Tibial artery (tissue), 4 donors: ENCODE measurements around the gene REXO1.
A peak's percentile ranks its signal among the peaks of the same experiment; 100 is the strongest.
"Not testable (repeated sequence)": the region's sequence is repeated elsewhere in the genome, so short reads cannot be mapped to it uniquely, and the experiment has no call there.

Experiments
- DNase-seq, 2 donors: peaks; one replicate each; pipeline ENCODE4 v3.0.0-alpha.2; 2019
- H3K27ac ChIP-seq, 2 donors: fragments of 200-600 bp; sonication (generic) in 1 of 2; 1 replicate in 1 of 2; 2 replicates in 1 of 2; pipeline ENCODE4 v1.5.1; 2018 to 2019; ENCODE audit warnings: mild to moderate bottlenecking in 1 of 2
- H3K27me3 ChIP-seq, 2 donors: fragments of 200-600 bp; sonication (generic) in 1 of 2; one replicate each; pipeline versions ENCODE4 v1.5.1 to v1.6.0; 2016 to 2019
- H3K36me3 ChIP-seq, 3 donors: fragments of 200-600 bp; sonication (generic) in 2 of 3; one replicate each; pipeline ENCODE4 v1.5.1; 2016 to 2019; ENCODE audit warnings: mild to moderate bottlenecking in 2 of 3
- H3K4me1 ChIP-seq, 4 donors: fragments of 200-600 bp; sonication (generic) in 2 of 4; 1 replicate in 3 of 4; 2 replicates in 1 of 4; pipeline ENCODE4 v1.5.1; 2016 to 2019
- H3K4me3 ChIP-seq, 2 donors: fragments of 200-600 bp; sonication (generic) in 1 of 2; 1 replicate in 1 of 2; 2 replicates in 1 of 2; pipeline ENCODE4 v1.5.1; 2018 to 2019; ENCODE audit warnings: mild to moderate bottlenecking in 2 of 2
- H3K9me3 ChIP-seq, 3 donors: fragments of 200-600 bp; sonication (generic) in 1 of 3; one replicate each; pipeline ENCODE4 v1.5.1; 2016 to 2019
- intact Hi-C: fragments of 100-400 bp; cut with DNase I; formaldehyde crosslinking; loops from one replicate; pipeline ENCODE4 v1.15.0; 2023; ENCODE audit warnings: low total_unique reads
- TF ChIP-seq, protein P1 (sequence below), 2 experiments: fragments of 200-600 bp in 1 of 2; fragments of 450-650 bp in 1 of 2; IDR thresholded peaks; one replicate each; pipeline ENCODE4 v1.5.1; 2017 to 2019; ENCODE audit warnings: antibody characterized with exemption in 2 of 2, mild to moderate bottlenecking in 1 of 2, moderate library complexity in 1 of 2

REXO1 gene

DNA sequence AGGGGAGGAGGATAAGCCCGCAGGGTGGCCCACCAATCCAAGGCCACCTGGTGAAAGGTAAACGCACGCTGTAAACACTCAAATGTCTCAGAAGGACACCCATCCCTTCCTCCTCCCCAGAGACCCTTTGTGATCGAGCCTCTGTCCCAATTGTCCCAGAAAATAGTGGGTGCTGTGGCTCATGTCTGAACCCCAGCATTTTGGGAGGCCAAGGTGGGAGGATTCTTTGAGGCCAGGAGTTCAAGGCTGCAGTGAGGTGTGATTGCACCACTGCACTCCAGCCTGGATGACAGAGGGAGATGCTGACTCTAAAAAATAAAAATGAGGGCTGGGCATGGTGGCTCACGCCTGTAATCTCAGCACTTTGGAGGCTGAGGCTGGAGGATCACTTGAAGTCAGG, 40.1 kb upstream of the REXO1 start:
- Histone ChIP-seq H3K4me3 (no peak overlapping the region), H3K36me3 (no peaks in the 10 kb centered on the region), H3K27ac (no peak overlapping the region), H3K4me1 (peaks cover 0 to 21% (median 15%) of the 10 kb centered on the region in 4 donors), H3K27me3 (no peaks in the 10 kb centered on the region), H3K9me3 (no peaks in the 10 kb centered on the region)
- intact Hi-C loops, result no loop called here
- DNase-seq, result no peak
- TF ChIP-seq, protein P1, sequence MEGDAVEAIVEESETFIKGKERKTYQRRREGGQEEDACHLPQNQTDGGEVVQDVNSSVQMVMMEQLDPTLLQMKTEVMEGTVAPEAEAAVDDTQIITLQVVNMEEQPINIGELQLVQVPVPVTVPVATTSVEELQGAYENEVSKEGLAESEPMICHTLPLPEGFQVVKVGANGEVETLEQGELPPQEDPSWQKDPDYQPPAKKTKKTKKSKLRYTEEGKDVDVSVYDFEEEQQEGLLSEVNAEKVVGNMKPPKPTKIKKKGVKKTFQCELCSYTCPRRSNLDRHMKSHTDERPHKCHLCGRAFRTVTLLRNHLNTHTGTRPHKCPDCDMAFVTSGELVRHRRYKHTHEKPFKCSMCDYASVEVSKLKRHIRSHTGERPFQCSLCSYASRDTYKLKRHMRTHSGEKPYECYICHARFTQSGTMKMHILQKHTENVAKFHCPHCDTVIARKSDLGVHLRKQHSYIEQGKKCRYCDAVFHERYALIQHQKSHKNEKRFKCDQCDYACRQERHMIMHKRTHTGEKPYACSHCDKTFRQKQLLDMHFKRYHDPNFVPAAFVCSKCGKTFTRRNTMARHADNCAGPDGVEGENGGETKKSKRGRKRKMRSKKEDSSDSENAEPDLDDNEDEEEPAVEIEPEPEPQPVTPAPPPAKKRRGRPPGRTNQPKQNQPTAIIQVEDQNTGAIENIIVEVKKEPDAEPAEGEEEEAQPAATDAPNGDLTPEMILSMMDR (IDR thresholded peaks at IDR 0.05), result no peak

DNA sequence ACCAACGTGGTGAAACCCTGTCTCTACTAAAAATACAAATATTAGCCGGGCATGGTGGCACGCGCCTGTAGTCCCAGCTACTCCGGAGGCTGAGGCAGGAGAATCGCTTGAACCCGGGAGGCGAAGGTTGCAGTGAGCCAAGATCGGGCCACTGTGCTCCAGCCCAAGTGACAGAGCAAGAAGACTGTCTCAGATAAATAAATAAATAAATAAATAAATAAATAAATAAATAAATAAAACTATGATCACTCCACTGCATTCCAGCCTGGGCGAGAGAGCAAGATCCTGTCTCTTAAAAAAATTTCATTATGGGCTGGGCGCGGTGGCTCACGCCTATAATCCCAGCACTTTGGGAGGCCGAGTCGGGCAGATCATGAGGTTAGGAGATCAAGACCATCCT, 38.1 kb upstream of the REXO1 start:
- peaks cover 0 to 39% (median 31%) of the 10 kb centered on the region in 4 donors for H3K4me1 ChIP-seq
- H3K9me3 ChIP-seq, result not testable (repeated sequence)

DNA sequence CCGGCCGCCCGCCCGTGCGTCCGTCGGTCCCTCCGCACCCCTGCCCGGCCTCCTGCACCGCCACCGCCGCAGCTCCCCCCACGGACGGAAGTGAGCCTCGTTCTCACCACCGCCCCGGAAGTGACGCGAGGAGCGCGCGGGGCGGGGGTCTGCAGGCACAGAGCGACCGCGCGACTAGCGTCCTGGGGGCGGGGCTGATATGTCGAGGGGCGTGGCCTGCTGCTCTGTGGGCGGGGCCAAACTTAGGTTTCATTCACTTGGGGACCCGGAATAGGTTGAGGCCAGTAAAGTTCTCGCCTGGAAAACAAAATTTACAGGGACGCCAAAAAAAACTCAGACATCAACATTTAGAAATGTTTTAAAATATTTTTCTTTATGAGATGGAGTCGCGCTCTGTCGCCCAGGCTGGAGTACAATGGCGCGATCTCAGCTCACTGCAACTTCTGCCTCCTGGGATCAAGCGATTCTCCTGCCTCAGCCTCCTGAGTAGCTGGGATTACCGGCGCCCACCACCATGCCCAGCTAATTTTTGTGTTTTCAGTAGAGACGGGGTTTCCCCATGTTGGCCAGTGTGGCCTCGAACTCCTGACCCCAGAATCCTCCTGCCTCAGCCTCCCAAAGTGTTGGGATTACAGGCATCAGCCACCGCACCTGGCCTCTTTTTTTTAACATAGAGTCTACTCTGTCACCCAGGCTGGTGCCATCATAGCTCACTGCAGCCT, 37.3 kb upstream of the REXO1 start, which contains the start of gene ABHD17A:
Gene ABHD17A (minus strand): TSS at position 99 of the 722 bp plus-strand sequence. CDS start 3,930 bp downstream, outside the sequence.
- H3K9me3 ChIP-seq, intact Hi-C loops, H3K27me3 ChIP-seq, H3K36me3 ChIP-seq: not testable (repeated sequence)
- Histone ChIP-seq H3K4me3 (peak within 1 kb of the TSS; percentile 84 to 94), H3K27ac (peak within 1 kb of the TSS; percentile 79), H3K4me1 (peaks cover 0 to 45% (median 36%) of the 10 kb centered on the region in 4 donors)
- peak; percentile 91 to 96 for DNase-seq

More for the DNA sequence above, 38.1 kb upstream of the REXO1 start:
- DNase-seq, H3K27ac ChIP-seq, intact Hi-C loops, H3K4me3 ChIP-seq, H3K36me3 ChIP-seq, H3K27me3 ChIP-seq: not testable (repeated sequence)

DNA sequence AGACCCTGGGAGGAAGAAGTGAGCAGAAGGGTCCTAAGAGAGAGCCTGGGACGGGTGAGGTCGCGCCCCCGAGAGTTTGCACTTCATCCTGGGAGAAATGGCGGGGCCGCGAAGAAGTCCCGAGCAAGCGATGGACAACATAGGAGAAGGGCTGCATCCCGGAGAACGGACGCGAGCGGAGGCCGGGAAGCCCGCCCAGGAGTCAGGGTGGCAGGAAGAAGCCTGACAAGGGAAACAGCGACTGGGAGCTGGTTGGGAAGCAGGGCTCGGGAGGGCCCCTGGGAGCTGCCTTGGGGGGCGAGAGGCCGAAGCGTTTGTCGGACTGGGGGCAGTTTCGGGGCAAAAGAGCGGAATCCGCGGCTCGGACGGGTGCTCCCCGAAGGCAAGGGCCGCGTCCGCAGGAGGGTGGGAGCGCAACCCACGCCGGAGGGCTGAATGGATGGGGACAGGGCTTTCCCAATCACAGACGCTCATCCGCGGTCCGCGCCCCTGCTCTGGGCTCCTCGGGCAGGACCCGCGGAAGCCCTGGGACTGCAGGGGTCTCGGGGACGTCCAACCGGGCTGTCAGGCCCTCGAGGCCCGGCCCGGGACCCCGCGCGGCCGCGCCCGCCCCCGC, 36.5 kb upstream of the REXO1 start:
- no peaks in the 10 kb centered on the region for H3K9me3 ChIP-seq
- peak overlapping the region; percentile 84 to 94 for H3K4me3 ChIP-seq
- H3K36me3 ChIP-seq, result peaks cover 0 to 13% (median 0%) of the 10 kb centered on the region in 3 donors
- intact Hi-C loops, result no loop called here
- H3K4me1 ChIP-seq, result peaks cover 0 to 51% (median 36%) of the 10 kb centered on the region in 4 donors
- peak in 1 of 2 donors; percentile 70 for DNase-seq
- TF ChIP-seq, protein P1 (IDR thresholded peaks at IDR 0.05), result no peak
- H3K27ac ChIP-seq, result peak overlapping the region; percentile 79
- H3K27me3 ChIP-seq, result no peaks in the 10 kb centered on the region

DNA sequence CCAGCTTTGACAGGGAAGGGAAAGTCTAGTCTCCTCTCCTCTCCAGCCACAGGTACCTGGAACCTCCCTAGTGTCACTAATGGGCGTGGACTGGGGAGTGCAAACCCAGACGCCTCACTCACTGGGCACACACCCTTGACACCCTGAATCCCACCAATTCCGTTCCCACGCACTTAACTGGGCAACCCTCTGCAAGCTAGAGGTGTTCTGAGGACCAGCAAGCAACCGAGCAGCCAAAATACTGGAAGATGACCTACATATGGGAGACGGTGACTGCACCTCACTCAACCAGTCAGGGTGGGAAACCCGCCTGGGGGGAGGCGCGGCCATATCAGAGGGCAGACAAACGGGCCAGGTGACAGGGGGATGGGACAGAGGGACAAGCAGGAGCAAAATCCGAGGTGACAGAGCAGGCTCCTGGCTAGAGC, 36.0 kb upstream of the REXO1 start:
- no peaks in the 10 kb centered on the region for H3K27me3 ChIP-seq
- intact Hi-C loops, result no loop called here
- TF ChIP-seq, protein P1 (IDR thresholded peaks at IDR 0.05), result no peak
- H3K9me3 ChIP-seq, result no peaks in the 10 kb centered on the region
- peaks cover 0 to 14% (median 0%) of the 10 kb centered on the region in 3 donors for H3K36me3 ChIP-seq
- H3K4me3 ChIP-seq, result peak overlapping the region; percentile 84 to 94
- peaks cover 0 to 51% (median 36%) of the 10 kb centered on the region in 4 donors for H3K4me1 ChIP-seq
- H3K27ac ChIP-seq, result peak overlapping the region; percentile 79
- DNase-seq, result no peak

DNA sequence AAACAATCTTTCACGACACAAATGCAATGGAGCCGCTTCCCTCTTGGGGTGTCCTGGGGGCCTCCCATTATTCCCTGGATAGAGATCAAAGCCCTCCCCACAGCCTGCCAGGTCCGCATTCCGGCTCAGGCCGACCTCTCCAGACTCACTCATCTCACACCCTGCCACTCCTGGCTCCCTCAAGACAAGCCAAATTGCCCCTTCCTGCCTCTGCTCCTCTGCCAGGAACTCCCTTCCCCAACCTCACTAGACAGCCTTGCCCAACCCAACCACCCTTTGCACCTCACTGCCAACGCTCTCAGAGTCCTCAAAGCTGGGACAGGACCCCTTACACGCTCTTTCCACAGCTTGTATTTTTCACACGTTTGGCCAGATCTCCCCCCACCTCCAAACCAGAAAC, 35.5 kb upstream of the REXO1 start:
- H3K36me3 ChIP-seq, result peaks cover 0 to 17% (median 0%) of the 10 kb centered on the region in 3 donors
- no peak overlapping the region for H3K27ac ChIP-seq
- peaks cover 0 to 51% (median 36%) of the 10 kb centered on the region in 4 donors for H3K4me1 ChIP-seq
- H3K4me3 ChIP-seq, result peak overlapping the region; percentile 84 to 94
- intact Hi-C loops, result no loop called here
- H3K9me3 ChIP-seq, result no peaks in the 10 kb centered on the region
- TF ChIP-seq, protein P1 (IDR thresholded peaks at IDR 0.05), result no peak
- no peaks in the 10 kb centered on the region for H3K27me3 ChIP-seq
- DNase-seq, result no peak
